Activated naive CD4-positive, alpha-beta T cell treated with anti-CD3 and anti-CD28 coated beads, Interleukin-2, amount 50 U/mL, for 72 hours (primary cell): ENCODE measurements around the gene RB1. TPM values are rescaled to one million over a fixed set of nuclear protein-coding genes. Genes with fewer than 3 reads are reported as not detected.

Experiments
- ATAC-seq, 2 donors: fragments of 150-1000 bp; cut with Tn5 transposase; 2 replicates each; pipeline ENCODE4 v1.10.0; 2021; ENCODE audit warnings: mild to moderate bottlenecking in 2 of 2, moderate library complexity in 2 of 2
- DNase-seq, 2 donors: peaks; one replicate each; pipeline ENCODE4 v3.0.0; 2021 to 2022; ENCODE audit warnings: low spot score in 2 of 2
- H3K27ac Mint-ChIP-seq, 2 donors: one replicate each; pipeline ENCODE4 v1.8.0; 2022; ENCODE audit warnings: mild to moderate bottlenecking in 2 of 2, mixed read lengths in 2 of 2
- H3K36me3 Mint-ChIP-seq, 2 donors: one replicate each; pipeline ENCODE4 v1.8.0; 2022; ENCODE audit warnings: mixed read lengths in 2 of 2
- H3K9me3 Mint-ChIP-seq, 2 donors: one replicate each; pipeline ENCODE4 v1.8.0; 2022; ENCODE audit warnings: mixed read lengths in 2 of 2
- total RNA-seq, 2 donors: library from RNA; stranded (reverse); gene quantifications; one replicate each; pipeline ENCODE4 v1.2.3, GENCODE V29; 2022

RB1 gene
- total RNA-seq, 2 donors from 2014 or later, result 30.3 to 33.8 TPM

GRCh38 chr13:48502601-48503319 lies 199.2 kb downstream of the RB1 start:
- Mint-ChIP-seq H3K36me3 (peaks cover 5% of the 10 kb centered on the region in 2 donors), H3K9me3 (peaks cover 0 to 6% of the 10 kb centered on the region in 2 donors), H3K27ac (no peak overlapping the region)
- no peak for ATAC-seq
- DNase-seq, result no peak

GRCh38 chr13:48504606-48505005 lies 201.1 kb downstream of the RB1 start:
- no peak for DNase-seq

GRCh38 chr13:48505012-48505411 lies 201.5 kb downstream of the RB1 start:
- H3K9me3 Mint-ChIP-seq, result peaks cover 0 to 6% of the 10 kb centered on the region in 2 donors
- peaks cover 5% of the 10 kb centered on the region in 2 donors for H3K36me3 Mint-ChIP-seq
- ATAC-seq (peak; percentile 66 to 70), DNase-seq (no peak)
- H3K27ac Mint-ChIP-seq, result peak overlapping the region; percentile 86 to 87

More at GRCh38 chr13:48504606-48505005, 201.1 kb downstream of the RB1 start:
- peak; percentile 9 to 12 for ATAC-seq
- peaks cover 0 to 6% of the 10 kb centered on the region in 2 donors for H3K9me3 Mint-ChIP-seq
- H3K27ac Mint-ChIP-seq, result peak overlapping the region; percentile 86 to 87
- peaks cover 5% of the 10 kb centered on the region in 2 donors for H3K36me3 Mint-ChIP-seq

- DNase-seq (peak in 1 of 2 donors; percentile 43), ATAC-seq (peak; percentile 83 to 87)
- Mint-ChIP-seq H3K36me3 (peaks cover 5% of the 10 kb centered on the region in 2 donors), H3K9me3 (peaks cover 0 to 6% of the 10 kb centered on the region in 2 donors), H3K27ac (peak overlapping the region; percentile 86 to 87)
Measured at GRCh38 chr13:48505597-48506091, 202.1 kb downstream of the RB1 start.

GRCh38 chr13:48506092-48506701 lies 202.6 kb downstream of the RB1 start:
- ATAC-seq (peak in 1 of 2 donors; percentile 12), DNase-seq (no peak)
- H3K27ac Mint-ChIP-seq, result peak overlapping the region; percentile 48 to 87
- H3K36me3 Mint-ChIP-seq, result peaks cover 5% of the 10 kb centered on the region in 2 donors
- H3K9me3 Mint-ChIP-seq, result peaks cover 0 to 6% of the 10 kb centered on the region in 2 donors

GRCh38 chr13:48507021-48507420 lies 203.5 kb downstream of the RB1 start:
- peaks cover 5% of the 10 kb centered on the region in 2 donors for H3K36me3 Mint-ChIP-seq
- peaks cover 0 to 6% of the 10 kb centered on the region in 2 donors for H3K9me3 Mint-ChIP-seq
- DNase-seq, result no peak
- H3K27ac Mint-ChIP-seq, result no peak overlapping the region
- ATAC-seq, result no peak

- ATAC-seq (no peak), DNase-seq (no peak)
- Mint-ChIP-seq H3K9me3 (peaks cover 0 to 6% of the 10 kb centered on the region in 2 donors), H3K36me3 (peaks cover 5% of the 10 kb centered on the region in 2 donors), H3K27ac (no peak overlapping the region)
Measured at GRCh38 chr13:48508011-48508410, 204.5 kb downstream of the RB1 start.

- ATAC-seq (no peak), DNase-seq (no peak)
- no peak overlapping the region for H3K27ac Mint-ChIP-seq
- H3K9me3 Mint-ChIP-seq, result no peaks in the 10 kb centered on the region
- H3K36me3 Mint-ChIP-seq, result peaks cover 5% of the 10 kb centered on the region in 2 donors
Measured at GRCh38 chr13:48510698-48511097, 207.1 kb downstream of the RB1 start.

- H3K9me3 Mint-ChIP-seq, result peaks cover 0 to 4% of the 10 kb centered on the region in 2 donors
- DNase-seq, result no peak
- no peak overlapping the region for H3K27ac Mint-ChIP-seq
- H3K36me3 Mint-ChIP-seq, result no peaks in the 10 kb centered on the region
- ATAC-seq, result no peak
Measured at GRCh38 chr13:48511621-48512230, 208.2 kb downstream of the RB1 start.

- no peak for ATAC-seq
Measured at GRCh38 chr13:48514793-48515192, 211.2 kb downstream of the RB1 start.

GRCh38 chr13:48515732-48516131 lies 212.2 kb downstream of the RB1 start:
- Mint-ChIP-seq H3K36me3 (no peaks in the 10 kb centered on the region), H3K27ac (no peak overlapping the region), H3K9me3 (peaks cover 0 to 4% of the 10 kb centered on the region in 2 donors)
- no peak for ATAC-seq
- DNase-seq, result no peak

More at GRCh38 chr13:48514793-48515192, 211.2 kb downstream of the RB1 start:
- no peak for DNase-seq
- peaks cover 0 to 4% of the 10 kb centered on the region in 2 donors for H3K9me3 Mint-ChIP-seq
- H3K27ac Mint-ChIP-seq, result no peak overlapping the region
- no peaks in the 10 kb centered on the region for H3K36me3 Mint-ChIP-seq

- H3K36me3 Mint-ChIP-seq, result no peaks in the 10 kb centered on the region
- H3K27ac Mint-ChIP-seq, result no peak overlapping the region
- ATAC-seq, result no peak
- DNase-seq, result no peak
- H3K9me3 Mint-ChIP-seq, result peaks cover 0 to 4% of the 10 kb centered on the region in 2 donors
Measured at GRCh38 chr13:48518083-48518482, 214.5 kb downstream of the RB1 start.

GRCh38 chr13:48526286-48526685 lies 222.7 kb downstream of the RB1 start:
- Mint-ChIP-seq H3K27ac (no peak overlapping the region), H3K36me3 (no peaks in the 10 kb centered on the region), H3K9me3 (no peaks in the 10 kb centered on the region)
- no peak for DNase-seq
- ATAC-seq, result no peak

GRCh38 chr13:48527955-48528354 lies 224.4 kb downstream of the RB1 start:
- no peak overlapping the region for H3K27ac Mint-ChIP-seq
- no peaks in the 10 kb centered on the region for H3K36me3 Mint-ChIP-seq

GRCh38 chr13:48528720-48529119 lies 225.2 kb downstream of the RB1 start:
- ATAC-seq (no peak), DNase-seq (no peak)
- no peak overlapping the region for H3K27ac Mint-ChIP-seq
- H3K36me3 Mint-ChIP-seq, result no peaks in the 10 kb centered on the region
- no peaks in the 10 kb centered on the region for H3K9me3 Mint-ChIP-seq

More at GRCh38 chr13:48527955-48528354, 224.4 kb downstream of the RB1 start:
- no peak for DNase-seq
- H3K9me3 Mint-ChIP-seq, result no peaks in the 10 kb centered on the region
- ATAC-seq, result no peak

- ATAC-seq, result no peak
- no peaks in the 10 kb centered on the region for H3K36me3 Mint-ChIP-seq
- DNase-seq, result no peak
- H3K27ac Mint-ChIP-seq, result peak overlapping the region in 1 of 2 donors; percentile 99
- peaks cover 0 to 11% of the 10 kb centered on the region in 2 donors for H3K9me3 Mint-ChIP-seq
Measured at GRCh38 chr13:48530833-48531232, 227.3 kb downstream of the RB1 start.
